GM19043 (cell line): Measurements from ENCODE around the gene TSBP1.
A peak's percentile ranks its signal among the peaks of the same experiment; 100 is the strongest.
"Not testable (repeated sequence)": the region's sequence is repeated elsewhere in the genome, so short reads cannot be mapped to it uniquely, and the experiment has no call there.

ENCODE experiments used
- ATAC-seq: cut with Tn5 transposase; IDR thresholded peaks from one replicate; pipeline ENCODE4 v1.9.1; 2021; ENCODE audit warnings: low read depth; ENCODE audit not compliant: unreplicated experiment

TSBP1 gene

GRCh38 chr6:32290886-32291450 lies 80.7 kb downstream of the TSBP1 start:
- no peak for ATAC-seq

GRCh38 chr6:32288426-32288825 lies 83.3 kb downstream of the TSBP1 start:
- no peak for ATAC-seq

- ATAC-seq = not testable (repeated sequence)
Measured at GRCh38 chr6:32273801-32274577, 97.7 kb downstream of the TSBP1 start.

DNA sequence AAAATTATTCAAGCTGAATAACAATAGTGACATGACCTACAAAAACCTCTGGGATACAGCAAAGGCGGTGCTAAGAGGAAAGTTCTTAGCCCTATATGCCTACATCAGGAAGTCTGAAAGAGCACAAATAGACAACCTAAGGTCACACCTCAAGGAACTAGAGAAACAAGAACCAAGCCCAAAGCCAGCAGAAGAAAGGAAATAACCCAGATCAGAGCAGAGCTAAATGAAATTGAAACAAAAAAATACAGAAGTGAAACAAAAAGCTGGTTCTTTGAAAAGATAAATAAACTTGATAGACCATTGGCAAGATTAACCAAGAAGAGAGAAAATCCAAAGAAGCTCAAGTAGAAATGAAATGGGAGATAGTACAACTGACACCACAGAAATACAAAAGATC lies 100.3 kb downstream of the TSBP1 start:
- no peak for ATAC-seq

GRCh38 chr6:32268459-32268858 lies 103.2 kb downstream of the TSBP1 start:
- ATAC-seq = peak; percentile 52

DNA sequence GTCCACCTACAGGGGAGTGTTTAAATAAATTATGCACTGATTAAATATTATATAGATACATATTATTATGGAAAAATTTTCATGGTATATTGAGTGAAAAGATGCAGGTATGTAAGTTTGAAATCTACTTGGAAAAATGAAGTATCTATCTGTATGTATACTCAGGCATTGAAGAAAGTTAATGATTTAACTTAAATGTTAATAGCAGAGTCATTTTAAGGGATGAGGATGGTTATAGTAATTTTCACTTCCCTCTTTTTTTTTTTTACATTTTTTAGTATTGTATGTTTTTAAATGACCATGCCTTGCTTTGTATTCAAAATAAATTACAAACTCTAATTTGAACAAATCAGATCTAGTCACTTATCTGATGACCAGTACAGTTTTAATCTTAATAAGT lies 104.7 kb downstream of the TSBP1 start:
- no peak for ATAC-seq

- not testable (repeated sequence) for ATAC-seq
Measured at GRCh38 chr6:32257262-32257661, 114.4 kb downstream of the TSBP1 start.

- ATAC-seq = peak; percentile 69
Measured at GRCh38 chr6:32255199-32256153, 116.2 kb downstream of the TSBP1 start.

DNA sequence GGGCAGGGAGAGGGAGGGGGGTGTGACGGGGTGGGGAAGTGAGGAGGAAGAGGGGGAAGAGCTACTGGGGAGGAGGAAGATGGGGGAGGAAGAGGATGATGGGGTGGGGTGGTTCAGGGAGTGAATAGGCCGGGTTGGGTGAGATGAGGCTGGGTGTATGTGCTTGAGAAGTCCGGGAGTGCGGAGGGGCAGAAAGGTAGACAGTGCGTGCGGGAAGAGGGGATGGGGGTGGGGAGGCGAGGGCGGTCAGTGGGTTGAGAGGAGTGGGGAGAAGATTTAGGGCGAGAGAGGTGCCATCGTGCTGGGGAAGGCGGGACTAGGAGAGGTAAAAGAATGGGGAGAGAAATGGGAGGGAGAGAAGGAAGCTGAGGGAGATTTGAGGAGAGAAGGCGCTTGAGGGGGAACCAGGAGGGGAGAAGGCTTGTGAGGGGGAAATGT lies 116.9 kb downstream of the TSBP1 start:
- ATAC-seq = no peak

- no peak for ATAC-seq
Measured at GRCh38 chr6:32252331-32253009, 119.2 kb downstream of the TSBP1 start.

- ATAC-seq = no peak
Measured at GRCh38 chr6:32249262-32249661, 122.4 kb downstream of the TSBP1 start.

GRCh38 chr6:32247401-32247800 lies 124.3 kb downstream of the TSBP1 start:
- ATAC-seq = no peak

- ATAC-seq = no peak
Measured at GRCh38 chr6:32244946-32245398, 126.7 kb downstream of the TSBP1 start.

DNA sequence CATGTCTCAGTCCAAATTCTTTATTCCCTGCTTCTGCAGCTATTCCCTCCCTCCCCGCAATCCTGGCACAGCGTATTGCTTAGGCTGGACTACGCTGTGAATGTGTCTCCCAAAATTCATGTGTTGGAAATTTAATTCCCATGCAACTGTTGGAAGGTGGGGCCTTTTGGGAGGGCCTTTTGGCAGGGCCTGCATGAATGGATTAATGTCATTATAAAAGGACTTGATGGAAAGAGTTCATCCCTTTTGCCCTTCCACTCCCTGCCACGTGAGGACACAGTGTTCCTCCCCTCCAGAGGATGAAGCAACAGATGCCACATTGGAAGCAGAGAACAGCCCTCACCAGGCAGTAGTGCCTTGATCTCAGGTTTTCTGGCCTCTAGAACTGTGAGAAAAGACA lies 127.4 kb downstream of the TSBP1 start:
- ATAC-seq = no peak
